ENCODE data around the gene NRXN3. TPM values are rescaled to one million over a fixed set of nuclear protein-coding genes. Genes with fewer than 3 reads are reported as not detected.

NRXN3 gene
- total RNA-seq, 4 donors from 2014 or later, result 0.56 to 1.6 (median 1.1) TPM

GRCh38 chr14:79783041-79783440, 1612.9 kb downstream of the NRXN3 start:
- intact Hi-C loops (cut with DNase I), result no loop called here
- Histone ChIP-seq H3K9me3 (no peaks in the 10 kb centered on the region), H3K27me3 (no peaks in the 10 kb centered on the region), H3K4me3 (replicated peaks in 1 of 3) (no peak overlapping the region), H3K4me1 (no peaks in the 10 kb centered on the region), H3K36me3 (no peaks in the 10 kb centered on the region), H3K27ac (no peak overlapping the region)
- TF ChIP-seq, protein P1, sequence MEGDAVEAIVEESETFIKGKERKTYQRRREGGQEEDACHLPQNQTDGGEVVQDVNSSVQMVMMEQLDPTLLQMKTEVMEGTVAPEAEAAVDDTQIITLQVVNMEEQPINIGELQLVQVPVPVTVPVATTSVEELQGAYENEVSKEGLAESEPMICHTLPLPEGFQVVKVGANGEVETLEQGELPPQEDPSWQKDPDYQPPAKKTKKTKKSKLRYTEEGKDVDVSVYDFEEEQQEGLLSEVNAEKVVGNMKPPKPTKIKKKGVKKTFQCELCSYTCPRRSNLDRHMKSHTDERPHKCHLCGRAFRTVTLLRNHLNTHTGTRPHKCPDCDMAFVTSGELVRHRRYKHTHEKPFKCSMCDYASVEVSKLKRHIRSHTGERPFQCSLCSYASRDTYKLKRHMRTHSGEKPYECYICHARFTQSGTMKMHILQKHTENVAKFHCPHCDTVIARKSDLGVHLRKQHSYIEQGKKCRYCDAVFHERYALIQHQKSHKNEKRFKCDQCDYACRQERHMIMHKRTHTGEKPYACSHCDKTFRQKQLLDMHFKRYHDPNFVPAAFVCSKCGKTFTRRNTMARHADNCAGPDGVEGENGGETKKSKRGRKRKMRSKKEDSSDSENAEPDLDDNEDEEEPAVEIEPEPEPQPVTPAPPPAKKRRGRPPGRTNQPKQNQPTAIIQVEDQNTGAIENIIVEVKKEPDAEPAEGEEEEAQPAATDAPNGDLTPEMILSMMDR (IDR thresholded peaks at IDR 0.05), result no peak
- TF ChIP-seq POLR2A (IDR thresholded peaks at IDR 0.05), result no peak
- WGBS, 2 donors, result 81 to 91% methylated on average over 4 of the region's 4 CpGs
- DNase-seq, result no peak

DNA sequence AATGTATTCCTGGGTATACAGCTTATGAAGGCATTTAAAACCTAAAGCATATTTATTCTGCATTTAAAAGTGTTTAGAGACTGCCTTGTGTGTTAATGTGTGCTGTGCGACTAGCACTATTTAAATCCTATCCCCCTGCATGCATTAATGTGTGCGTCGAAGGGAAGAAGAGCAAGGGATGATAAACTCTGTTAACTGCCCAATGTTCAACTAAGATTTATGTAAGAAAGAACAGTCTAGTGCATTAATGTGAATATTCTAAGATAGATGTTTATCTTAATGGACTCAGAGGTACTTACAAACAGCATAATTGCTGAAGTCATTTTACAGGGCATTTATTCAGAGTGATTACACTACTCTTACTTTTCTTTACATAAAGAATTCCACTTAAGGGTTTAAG, 1616.3 kb downstream of the NRXN3 start:
- Histone ChIP-seq H3K27ac (no peak overlapping the region), H3K4me1 (no peaks in the 10 kb centered on the region), H3K27me3 (no peaks in the 10 kb centered on the region), H3K9me3 (no peaks in the 10 kb centered on the region), H3K36me3 (no peaks in the 10 kb centered on the region), H3K4me3 (replicated peaks in 1 of 3) (no peak overlapping the region)
- no peak for DNase-seq
- WGBS, 2 donors, result 93 to 95% methylated on average over 3 of the region's 3 CpGs
- TF ChIP-seq, protein P1 (IDR thresholded peaks at IDR 0.05), result no peak
- TF ChIP-seq POLR2A (IDR thresholded peaks at IDR 0.05), result no peak
- intact Hi-C loops (cut with DNase I), result no loop called here

DNA sequence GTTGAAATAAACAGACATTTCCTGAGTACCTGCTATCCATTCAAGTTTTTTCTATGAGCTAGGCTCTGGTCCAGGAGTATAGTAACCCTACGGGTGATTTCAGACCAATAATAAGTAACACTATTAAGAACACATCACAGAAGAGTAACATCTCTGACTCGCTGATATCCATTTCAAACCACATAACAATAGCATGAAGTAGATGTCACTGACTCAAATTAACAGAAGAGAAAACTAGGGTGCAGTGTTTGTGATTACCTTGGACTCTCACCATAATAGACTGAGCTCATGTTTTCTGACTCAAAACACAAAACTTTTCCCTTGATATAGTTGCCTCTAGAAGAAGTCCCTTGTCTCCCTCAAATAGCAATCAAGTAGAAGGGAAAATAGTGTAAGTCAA, 1618.2 kb downstream of the NRXN3 start:
- no peak overlapping the region for H3K27ac ChIP-seq
- WGBS, 2 donors, result 94 to 98% methylated on average over 2 of the region's 2 CpGs
- no peaks in the 10 kb centered on the region for H3K4me1 ChIP-seq
- TF ChIP-seq POLR2A (IDR thresholded peaks at IDR 0.05), result no peak
- TF ChIP-seq, protein P1 (IDR thresholded peaks at IDR 0.05), result no peak
- no peak overlapping the region for H3K4me3 ChIP-seq (replicated peaks in 1 of 3)
- intact Hi-C loops (cut with DNase I), result no loop called here
- DNase-seq, result no peak
- H3K9me3 ChIP-seq, result no peaks in the 10 kb centered on the region
- H3K36me3 ChIP-seq, result no peaks in the 10 kb centered on the region
- no peaks in the 10 kb centered on the region for H3K27me3 ChIP-seq

DNA sequence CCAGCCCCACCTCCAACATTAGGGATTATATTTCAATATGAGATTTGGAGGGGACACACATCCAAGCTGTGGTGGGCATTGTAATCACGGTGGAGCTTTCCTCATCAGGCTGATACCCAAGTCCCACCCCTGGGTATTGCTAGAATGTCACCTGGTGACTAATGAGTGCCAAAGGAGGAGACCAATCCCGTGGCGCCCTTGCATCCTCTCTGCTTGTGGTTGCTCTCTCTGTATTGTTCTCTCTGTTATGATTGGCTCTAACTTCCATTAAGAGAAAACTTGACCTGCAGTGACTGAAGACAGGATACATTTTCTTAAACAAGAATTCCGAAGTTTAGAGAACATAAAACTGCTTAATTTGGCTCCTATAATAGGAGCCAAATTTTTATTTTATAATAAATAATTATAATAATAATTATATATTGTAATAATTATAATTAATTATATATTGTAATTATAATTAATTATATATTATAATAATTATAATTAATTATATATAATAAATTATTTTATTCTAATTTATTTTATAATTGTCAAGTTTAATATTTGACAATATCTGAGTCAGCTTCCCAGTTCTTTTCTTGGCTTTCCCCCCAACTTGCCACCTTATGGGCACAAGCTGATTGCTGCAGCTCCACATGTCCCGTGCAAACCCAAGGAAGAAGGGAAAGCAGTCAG, 1621.0 kb downstream of the NRXN3 start:
- no peak overlapping the region for H3K27ac ChIP-seq
- no peaks in the 10 kb centered on the region for H3K36me3 ChIP-seq
- H3K4me1 ChIP-seq, result no peaks in the 10 kb centered on the region
- no peak overlapping the region for H3K4me3 ChIP-seq (replicated peaks in 1 of 3)
- WGBS, 2 donors, result 78 to 86% methylated on average over 5 of the region's 5 CpGs
- intact Hi-C loops (cut with DNase I), result no loop called here
- no peaks in the 10 kb centered on the region for H3K27me3 ChIP-seq
- TF ChIP-seq, protein P1 (IDR thresholded peaks at IDR 0.05), result no peak
- no peak for TF ChIP-seq POLR2A (IDR thresholded peaks at IDR 0.05)
- DNase-seq, result no peak
- no peaks in the 10 kb centered on the region for H3K9me3 ChIP-seq

DNA sequence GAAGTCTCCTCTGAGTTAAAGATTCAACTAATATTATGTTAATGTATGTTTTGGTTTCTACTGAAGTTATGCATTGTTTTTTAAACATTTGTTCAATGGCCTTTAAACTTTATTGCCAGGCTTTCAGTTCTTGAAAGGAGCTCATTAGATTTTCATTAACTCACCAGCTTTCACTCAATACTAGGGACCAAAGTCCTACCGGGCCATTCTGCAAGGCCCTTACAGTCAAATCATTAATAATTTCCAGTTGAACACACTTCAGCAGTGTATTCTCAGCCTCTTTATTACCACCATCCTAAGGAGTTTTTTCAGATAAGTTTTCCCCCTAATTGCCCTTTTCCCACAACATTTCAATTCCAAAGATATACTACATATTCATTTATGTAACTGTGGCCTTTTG, 1631.9 kb downstream of the NRXN3 start:
- no peak for DNase-seq
- Histone ChIP-seq H3K27me3 (no peaks in the 10 kb centered on the region), H3K4me3 (replicated peaks in 1 of 3) (no peak overlapping the region), H3K4me1 (no peaks in the 10 kb centered on the region), H3K27ac (no peak overlapping the region), H3K36me3 (no peaks in the 10 kb centered on the region), H3K9me3 (no peaks in the 10 kb centered on the region)
- TF ChIP-seq, protein P1 (IDR thresholded peaks at IDR 0.05), result no peak
- no peak for TF ChIP-seq POLR2A (IDR thresholded peaks at IDR 0.05)
- intact Hi-C loops (cut with DNase I), result no loop called here
- 76 to 89% methylated on average over 1 of the region's 1 CpG for WGBS, 2 donors
